H9 (cell line): Measurements from ENCODE around the gene PPP1R14C. TPM values are rescaled to one million over a fixed set of nuclear protein-coding genes. Genes with fewer than 3 reads are reported as not detected.

Experiments used
- DNase-seq: peaks from one replicate; pipeline ENCODE4 v3.0.0-alpha.2; 2017
- H2AFZ ChIP-seq: one replicate; pipeline ENCODE4 v1.6.1; 2013; ENCODE audit warnings: mild to moderate bottlenecking, low read length, control low read depth, moderate library complexity
- H2AK5ac ChIP-seq: 2 replicates; pipeline ENCODE4 v1.6.1; 2013; ENCODE audit warnings: low read length, control low read depth, mixed read lengths; ENCODE audit not compliant: insufficient read length
- H2BK120ac ChIP-seq: one replicate; pipeline ENCODE4 v1.6.1; 2013; ENCODE audit warnings: low read depth, mild to moderate bottlenecking, low read length, control low read depth, inconsistent platforms; ENCODE audit not compliant: poor library complexity, severe bottlenecking
- H2BK12ac ChIP-seq: 2 replicates; pipeline ENCODE4 v1.6.1; 2013; ENCODE audit warnings: low read length, control low read depth, mixed read lengths, low read depth; ENCODE audit not compliant: insufficient read length
- H2BK15ac ChIP-seq: 2 replicates; pipeline ENCODE4 v1.6.1; 2013; ENCODE audit warnings: low read depth, low read length, control low read depth
- H2BK20ac ChIP-seq: one replicate; pipeline ENCODE4 v1.6.1; 2013; ENCODE audit warnings: low read depth, mild to moderate bottlenecking, low read length, control low read depth, inconsistent platforms; ENCODE audit not compliant: poor library complexity, severe bottlenecking
- H2BK5ac ChIP-seq: 2 replicates; pipeline ENCODE4 v1.6.1; 2013; ENCODE audit warnings: low read length, control low read depth, mixed read lengths; ENCODE audit not compliant: insufficient read length
- H3K14ac ChIP-seq: 2 replicates; pipeline ENCODE4 v1.6.1; 2013; ENCODE audit warnings: low read length, control low read depth; ENCODE audit not compliant: insufficient read depth
- H3K18ac ChIP-seq: 2 replicates; pipeline ENCODE4 v1.6.1; 2013; ENCODE audit warnings: low read depth, mild to moderate bottlenecking, mixed read lengths, low read length, control low read depth; ENCODE audit not compliant: insufficient read length
- H3K23ac ChIP-seq: 2 replicates; pipeline ENCODE4 v1.6.1; 2013; ENCODE audit warnings: low read length, control low read depth, mixed read lengths, low read depth; ENCODE audit not compliant: insufficient read length
- H3K23me2 ChIP-seq: 2 replicates; pipeline ENCODE4 v1.6.1; 2013; ENCODE audit warnings: low read depth, mild to moderate bottlenecking, mixed read lengths, low read length, control low read depth; ENCODE audit not compliant: insufficient read length, poor library complexity, severe bottlenecking
- H3K27ac ChIP-seq: 2 replicates; pipeline ENCODE4 v1.5.1; 2013; ENCODE audit warnings: low read length, control low read depth, mixed read lengths, low read depth; ENCODE audit not compliant: insufficient read length
- H3K27me3 ChIP-seq: 2 replicates; pipeline ENCODE4 v1.6.1; 2013; ENCODE audit warnings: low read length, control low read depth, inconsistent platforms; ENCODE audit not compliant: insufficient read depth
- H3K4ac ChIP-seq: 2 replicates; pipeline ENCODE4 v1.6.1; 2013; ENCODE audit warnings: low read depth, mild to moderate bottlenecking, control low read depth, inconsistent platforms, low read length, moderate library complexity
- H3K4me1 ChIP-seq: 2 replicates; pipeline ENCODE4 v1.6.1; 2013; ENCODE audit warnings: low read length, control low read depth, inconsistent platforms; ENCODE audit not compliant: insufficient read depth
- H3K4me2 ChIP-seq: 2 replicates; pipeline ENCODE4 v1.6.1; 2013; ENCODE audit warnings: low read length, control low read depth, mixed read lengths; ENCODE audit not compliant: insufficient read length, insufficient read depth
- H3K56ac ChIP-seq: 2 replicates; pipeline ENCODE4 v1.6.1; 2013; ENCODE audit warnings: low read depth, mild to moderate bottlenecking, mixed read lengths, low read length, control low read depth; ENCODE audit not compliant: insufficient read length
- H3K79me1 ChIP-seq: 2 replicates; pipeline ENCODE4 v1.6.1; 2013; ENCODE audit warnings: low read depth, mild to moderate bottlenecking, moderate library complexity, low read length, control low read depth, inconsistent platforms; ENCODE audit not compliant: insufficient read depth, poor library complexity, severe bottlenecking
- H3K79me2 ChIP-seq: 2 replicates; pipeline ENCODE4 v1.6.1; 2013; ENCODE audit warnings: low read length, control low read depth, inconsistent platforms; ENCODE audit not compliant: insufficient read depth
- H3K9ac ChIP-seq: 2 replicates; pipeline ENCODE4 v1.6.1; 2013; ENCODE audit warnings: low read length, control low read depth, mixed read lengths; ENCODE audit not compliant: insufficient read length; ENCODE audit errors: extremely low read depth
- H3K9me3 ChIP-seq: one replicate; pipeline ENCODE4 v1.6.1; 2013; ENCODE audit warnings: low read depth, low read length, inconsistent platforms; ENCODE audit not compliant: control insufficient read depth
- H3T11ph ChIP-seq: one replicate; pipeline ENCODE4 v1.6.1; 2013; ENCODE audit warnings: mild to moderate bottlenecking, low read length, control low read depth, inconsistent platforms
- H4K20me1 ChIP-seq: one replicate; pipeline ENCODE4 v1.6.1; 2013; ENCODE audit not compliant: control insufficient read depth, insufficient read length, insufficient read depth
- H4K5ac ChIP-seq: 2 replicates; pipeline ENCODE4 v1.6.1; 2013; ENCODE audit warnings: low read depth, mild to moderate bottlenecking, mixed read lengths, low read length, control low read depth; ENCODE audit not compliant: insufficient read length
- H4K8ac ChIP-seq: replicated peaks from 2 replicates; pipeline ENCODE4 v1.6.1; 2013; ENCODE audit warnings: low read length, control low read depth, mixed read lengths, low read depth; ENCODE audit not compliant: insufficient read length
- H4K91ac ChIP-seq: 2 replicates; pipeline ENCODE4 v1.6.1; 2013; ENCODE audit warnings: low read depth, mild to moderate bottlenecking, moderate library complexity, mixed read lengths, low read length, control low read depth; ENCODE audit not compliant: insufficient read length
- H3K27ac Mint-ChIP-seq, 3 experiments: 2 replicates in 2 of 3; 3 replicates in 1 of 3; pipeline ENCODE4 v1.8.0; 2020 to 2021; ENCODE audit warnings: mixed read lengths in 3 of 3, mild to moderate bottlenecking in 1 of 3, moderate library complexity in 1 of 3
- H3K27me3 Mint-ChIP-seq: 2 replicates; pipeline ENCODE4 v1.8.0; 2021; ENCODE audit warnings: low read depth, mild to moderate bottlenecking, moderate library complexity, mixed read lengths
- H3K36me3 Mint-ChIP-seq, 3 experiments: 2 replicates in 2 of 3; 3 replicates in 1 of 3; pipeline ENCODE4 v1.8.0; 2020 to 2021; ENCODE audit warnings: low read depth in 3 of 3, mixed read lengths in 3 of 3; ENCODE audit not compliant: insufficient read depth in 1 of 3
- H3K4me1 Mint-ChIP-seq, 2 experiments: 2 replicates each; pipeline ENCODE4 v1.8.0; 2020; ENCODE audit warnings: mixed read lengths in 2 of 2
- H3K4me3 Mint-ChIP-seq, 2 experiments: 2 replicates in 1 of 2; 3 replicates in 1 of 2; pipeline ENCODE4 v1.8.0; 2020 to 2021; ENCODE audit warnings: mild to moderate bottlenecking in 2 of 2, mixed read lengths in 2 of 2, moderate library complexity in 1 of 2
- H3K9me3 Mint-ChIP-seq, 2 experiments: 2 replicates in 1 of 2; 3 replicates in 1 of 2; pipeline ENCODE4 v1.8.0; 2020; ENCODE audit warnings: mild to moderate bottlenecking in 2 of 2, mixed read lengths in 2 of 2, moderate library complexity in 1 of 2
- CTCF ChIP-seq: fragments of 200-600 bp; sonication (generic); conservative IDR thresholded peaks from 3 replicates; pipeline ENCODE4 v1.8.0; 2021; ENCODE audit warnings: antibody characterized with exemption, mild to moderate bottlenecking
- WGBS: extraction: QIAGEN DNeasy Blood & Tissue Kit; methylation state at CpG from one replicate; pipeline ENCODE4 v1.1.7; 2013; ENCODE audit warnings: missing lambda C conversion rate, low lambda C conversion rate, mixed read lengths; ENCODE audit not compliant: insufficient read length; ENCODE audit errors: extremely low coverage; 5-methylcytosine and 5-hydroxymethylcytosine counted together
- total RNA-seq: library from RNA; stranded (reverse); gene quantifications from 2 replicates; pipeline ENCODE4 v1.2.1, GENCODE V29; 2021

PPP1R14C gene
- total RNA-seq, 1 experiment from 2014 or later, result 0.37 TPM

DNA sequence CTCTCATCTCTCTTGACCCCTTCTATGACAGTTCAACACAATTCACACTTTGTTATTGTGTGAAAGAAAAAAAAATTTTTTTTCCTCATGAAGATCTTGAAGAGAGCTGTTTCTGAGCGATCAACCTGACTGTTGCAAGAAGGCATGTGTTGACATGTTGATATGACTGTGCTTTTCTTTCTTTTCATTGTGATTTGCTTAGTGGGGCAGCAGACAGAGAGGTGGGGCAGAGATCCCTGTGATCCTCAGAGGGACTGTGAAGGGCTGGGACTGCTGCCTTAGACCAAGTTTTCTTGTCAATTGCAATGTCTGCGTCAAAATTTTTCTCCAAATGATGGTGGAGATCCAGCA, 155.2 kb downstream of the PPP1R14C start:
- no peak overlapping the region for H3K27ac Mint-ChIP-seq
- H2BK15ac ChIP-seq, result no peak overlapping the region
- H4K20me1 ChIP-seq, result no peaks in the 10 kb centered on the region
- no peaks in the 10 kb centered on the region for H3K79me2 ChIP-seq
- H3K79me1 ChIP-seq, result no peaks in the 10 kb centered on the region
- H2BK20ac ChIP-seq, result no peak overlapping the region
- H3K4ac ChIP-seq, result no peak overlapping the region
- H3K14ac ChIP-seq, result no peak overlapping the region
- no peak overlapping the region for H2AK5ac ChIP-seq
- H3K9me3 Mint-ChIP-seq, result peaks cover 19 to 28% of the 10 kb centered on the region in 2 experiments
- no peak overlapping the region for H3T11ph ChIP-seq
- H3K4me1 ChIP-seq, result no peaks in the 10 kb centered on the region
- H4K8ac ChIP-seq, result no peak overlapping the region
- H4K91ac ChIP-seq, result no peak overlapping the region
- H2BK120ac ChIP-seq, result no peak overlapping the region
- no CpG with 5 or more reads among the region's 2 CpGs for WGBS
- H3K23me2 ChIP-seq, result no peaks in the 10 kb centered on the region
- DNase-seq, result no peak
- H3K36me3 Mint-ChIP-seq, result peaks cover 8 to 19% (median 8%) of the 10 kb centered on the region in 3 experiments
- H2BK5ac ChIP-seq, result no peak overlapping the region
- no peak overlapping the region for H3K23ac ChIP-seq
- H3K9ac ChIP-seq, result no peak overlapping the region
- H3K27ac ChIP-seq, result no peak overlapping the region
- no peak overlapping the region for H3K4me2 ChIP-seq
- H3K4me3 Mint-ChIP-seq, result no peak overlapping the region; a peak in 1 of 5 replicates
- H3K4me1 Mint-ChIP-seq, result no peaks in the 10 kb centered on the region
- TF ChIP-seq CTCF, result no peak
- peaks cover 8% of the 10 kb centered on the region for H3K27me3 Mint-ChIP-seq
- no peaks in the 10 kb centered on the region for H3K27me3 ChIP-seq
- H2AFZ ChIP-seq, result no peak overlapping the region
- H4K5ac ChIP-seq, result no peak overlapping the region
- H2BK12ac ChIP-seq, result no peak overlapping the region
- H3K56ac ChIP-seq, result no peak overlapping the region
- no peak overlapping the region for H3K18ac ChIP-seq
- peaks cover 13% of the 10 kb centered on the region for H3K9me3 ChIP-seq
